ENCODE measurements around the gene BST1. TPM values are rescaled to one million over a fixed set of nuclear protein-coding genes. Genes with fewer than 3 reads are reported as not detected.
A peak's percentile ranks its signal among the peaks of the same experiment; 100 is the strongest.

The BST1 gene
- polyA plus RNA-seq, 1 of the 3 experiments (the other 2 are of a cell fraction): 7.3 TPM

DNA sequence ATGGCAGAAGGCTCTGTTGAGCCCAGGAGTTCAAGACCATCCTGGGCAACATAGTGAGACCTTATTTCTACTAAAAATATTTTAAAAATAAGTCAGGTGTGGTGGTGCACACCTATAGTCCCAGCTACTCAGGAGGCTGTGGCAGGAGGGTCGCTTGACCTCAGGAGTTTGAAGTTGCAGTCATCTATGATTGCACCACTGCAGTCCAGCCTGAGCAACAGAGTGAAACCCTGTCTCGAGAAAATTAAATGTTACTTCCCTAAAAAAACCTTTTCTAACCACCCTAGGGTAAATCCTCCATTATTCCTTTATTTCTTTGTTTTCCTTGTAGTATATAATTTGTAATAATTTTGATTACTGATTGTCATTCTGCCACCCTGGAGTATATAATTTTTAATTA lies 13.3 kb upstream of the BST1 start:
- no peak overlapping the region for H3K4me3 ChIP-seq (ENCODE audit: low read depth in 2 of 2, low read length in 1 of 2)
- ChIA-PET POLR2A (no interaction called here), CTCF (interaction anchor here (0.8 to 1.5 kb wide), 2 partner anchors 40 to 116 kb away, joined by 3 to 5 read pairs; no protein-coding TSS in a partner anchor)
- H3K36me3 ChIP-seq (replicated peaks in 1 of 2; ENCODE audit: control insufficient read depth in 1 of 2, insufficient read depth in 2 of 2, low read length in 1 of 2): peaks cover 42 to 47% of the 10 kb centered on the region in 2 experiments
- WGBS (ENCODE audit: low lambda C conversion rate): 92% methylated on average over 2 of the region's 2 CpGs
- H4K20me1 ChIP-seq (ENCODE audit: insufficient read depth): no peaks in the 10 kb centered on the region
- H3K9me3 ChIP-seq: no peaks in the 10 kb centered on the region
- H3K4me2 ChIP-seq: peak overlapping the region; percentile 51; the same call in 1 of the 2 replicates
- H3K9me2 ChIP-seq: no peaks in the 10 kb centered on the region
- H3K9ac ChIP-seq: peak overlapping the region; percentile 60; the same call in 1 of the 2 replicates
- no peaks in the 10 kb centered on the region for H3K27me3 ChIP-seq (ENCODE audit: insufficient read depth)
- H3K4me1 ChIP-seq (ENCODE audit: control insufficient read depth in 1 of 2, insufficient read depth in 2 of 2, low read depth in 1 of 2, low read length in 1 of 2): peaks cover 0 to 23% of the 10 kb centered on the region in 2 experiments
- peak overlapping the region in 1 of 2 experiments; percentile 94; a peak in 2 of 4 replicates for H3K27ac ChIP-seq (ENCODE audit: low read depth in 2 of 2, low read length in 1 of 2)
- peaks cover 33% of the 10 kb centered on the region for H3K79me2 ChIP-seq (ENCODE audit: insufficient read depth)
- H3F3A ChIP-seq (replicated peaks; ENCODE audit: insufficient read depth): peaks cover 27% of the 10 kb centered on the region
- H2AFZ ChIP-seq (ENCODE audit: low read depth): no peak overlapping the region
- DNase-seq: no peak
- TF ChIP-seq RFX5 (IDR thresholded peaks at IDR 0.05; ENCODE audit: low read length) (no peak), POLR2AphosphoS5 (IDR thresholded peaks at IDR 0.05; ENCODE audit: low read depth, low read length) (no peak), RXRA (IDR thresholded peaks at IDR 0.05; ENCODE audit: borderline replicate concordance, low read depth) (no peak), MXI1 (IDR thresholded peaks at IDR 0.05; ENCODE audit: low read depth, low read length) (no peak), GATA2 (CRISPR knock-in tag; IDR thresholded peaks at IDR 0.05) (no peak), ELF1 (IDR thresholded peaks at IDR 0.05) (no peak), YY1 (IDR thresholded peaks at IDR 0.05; ENCODE audit: low read depth) (no peak), FOXJ3 (CRISPR knock-in tag; IDR thresholded peaks at IDR 0.05) (no peak), RAD21 (IDR thresholded peaks at IDR 0.05; ENCODE audit: low read length) (no peak), SMC3 (IDR thresholded peaks at IDR 0.05; ENCODE audit: low read depth, low read length) (no peak), RCOR1 (IDR thresholded peaks at IDR 0.05; ENCODE audit: low read length) (no peak), NFIC (IDR thresholded peaks at IDR 0.05; ENCODE audit: borderline replicate concordance) (no peak), CHD2 (IDR thresholded peaks at IDR 0.05; ENCODE audit: low read length, partially characterized antibody) (no peak)
- TF ChIP-seq, protein P1, sequence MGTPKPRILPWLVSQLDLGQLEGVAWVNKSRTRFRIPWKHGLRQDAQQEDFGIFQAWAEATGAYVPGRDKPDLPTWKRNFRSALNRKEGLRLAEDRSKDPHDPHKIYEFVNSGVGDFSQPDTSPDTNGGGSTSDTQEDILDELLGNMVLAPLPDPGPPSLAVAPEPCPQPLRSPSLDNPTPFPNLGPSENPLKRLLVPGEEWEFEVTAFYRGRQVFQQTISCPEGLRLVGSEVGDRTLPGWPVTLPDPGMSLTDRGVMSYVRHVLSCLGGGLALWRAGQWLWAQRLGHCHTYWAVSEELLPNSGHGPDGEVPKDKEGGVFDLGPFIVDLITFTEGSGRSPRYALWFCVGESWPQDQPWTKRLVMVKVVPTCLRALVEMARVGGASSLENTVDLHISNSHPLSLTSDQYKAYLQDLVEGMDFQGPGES (IDR thresholded peaks at IDR 0.05; ENCODE audit: low read depth, low read length): no peak
- TF ChIP-seq, protein P2, sequence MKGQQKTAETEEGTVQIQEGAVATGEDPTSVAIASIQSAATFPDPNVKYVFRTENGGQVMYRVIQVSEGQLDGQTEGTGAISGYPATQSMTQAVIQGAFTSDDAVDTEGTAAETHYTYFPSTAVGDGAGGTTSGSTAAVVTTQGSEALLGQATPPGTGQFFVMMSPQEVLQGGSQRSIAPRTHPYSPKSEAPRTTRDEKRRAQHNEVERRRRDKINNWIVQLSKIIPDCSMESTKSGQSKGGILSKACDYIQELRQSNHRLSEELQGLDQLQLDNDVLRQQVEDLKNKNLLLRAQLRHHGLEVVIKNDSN (IDR thresholded peaks at IDR 0.05; ENCODE audit: borderline replicate concordance, low read depth): no peak
- TF ChIP-seq, protein P3, sequence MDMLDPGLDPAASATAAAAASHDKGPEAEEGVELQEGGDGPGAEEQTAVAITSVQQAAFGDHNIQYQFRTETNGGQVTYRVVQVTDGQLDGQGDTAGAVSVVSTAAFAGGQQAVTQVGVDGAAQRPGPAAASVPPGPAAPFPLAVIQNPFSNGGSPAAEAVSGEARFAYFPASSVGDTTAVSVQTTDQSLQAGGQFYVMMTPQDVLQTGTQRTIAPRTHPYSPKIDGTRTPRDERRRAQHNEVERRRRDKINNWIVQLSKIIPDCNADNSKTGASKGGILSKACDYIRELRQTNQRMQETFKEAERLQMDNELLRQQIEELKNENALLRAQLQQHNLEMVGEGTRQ (IDR thresholded peaks at IDR 0.05; ENCODE audit: borderline replicate concordance, low read depth, low read length): no peak
- TF ChIP-seq, protein P4, sequence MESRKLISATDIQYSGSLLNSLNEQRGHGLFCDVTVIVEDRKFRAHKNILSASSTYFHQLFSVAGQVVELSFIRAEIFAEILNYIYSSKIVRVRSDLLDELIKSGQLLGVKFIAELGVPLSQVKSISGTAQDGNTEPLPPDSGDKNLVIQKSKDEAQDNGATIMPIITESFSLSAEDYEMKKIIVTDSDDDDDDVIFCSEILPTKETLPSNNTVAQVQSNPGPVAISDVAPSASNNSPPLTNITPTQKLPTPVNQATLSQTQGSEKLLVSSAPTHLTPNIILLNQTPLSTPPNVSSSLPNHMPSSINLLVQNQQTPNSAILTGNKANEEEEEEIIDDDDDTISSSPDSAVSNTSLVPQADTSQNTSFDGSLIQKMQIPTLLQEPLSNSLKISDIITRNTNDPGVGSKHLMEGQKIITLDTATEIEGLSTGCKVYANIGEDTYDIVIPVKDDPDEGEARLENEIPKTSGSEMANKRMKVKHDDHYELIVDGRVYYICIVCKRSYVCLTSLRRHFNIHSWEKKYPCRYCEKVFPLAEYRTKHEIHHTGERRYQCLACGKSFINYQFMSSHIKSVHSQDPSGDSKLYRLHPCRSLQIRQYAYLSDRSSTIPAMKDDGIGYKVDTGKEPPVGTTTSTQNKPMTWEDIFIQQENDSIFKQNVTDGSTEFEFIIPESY (IDR thresholded peaks at IDR 0.05; ENCODE audit: borderline replicate concordance, low read depth): no peak
- TF ChIP-seq, protein P5, sequence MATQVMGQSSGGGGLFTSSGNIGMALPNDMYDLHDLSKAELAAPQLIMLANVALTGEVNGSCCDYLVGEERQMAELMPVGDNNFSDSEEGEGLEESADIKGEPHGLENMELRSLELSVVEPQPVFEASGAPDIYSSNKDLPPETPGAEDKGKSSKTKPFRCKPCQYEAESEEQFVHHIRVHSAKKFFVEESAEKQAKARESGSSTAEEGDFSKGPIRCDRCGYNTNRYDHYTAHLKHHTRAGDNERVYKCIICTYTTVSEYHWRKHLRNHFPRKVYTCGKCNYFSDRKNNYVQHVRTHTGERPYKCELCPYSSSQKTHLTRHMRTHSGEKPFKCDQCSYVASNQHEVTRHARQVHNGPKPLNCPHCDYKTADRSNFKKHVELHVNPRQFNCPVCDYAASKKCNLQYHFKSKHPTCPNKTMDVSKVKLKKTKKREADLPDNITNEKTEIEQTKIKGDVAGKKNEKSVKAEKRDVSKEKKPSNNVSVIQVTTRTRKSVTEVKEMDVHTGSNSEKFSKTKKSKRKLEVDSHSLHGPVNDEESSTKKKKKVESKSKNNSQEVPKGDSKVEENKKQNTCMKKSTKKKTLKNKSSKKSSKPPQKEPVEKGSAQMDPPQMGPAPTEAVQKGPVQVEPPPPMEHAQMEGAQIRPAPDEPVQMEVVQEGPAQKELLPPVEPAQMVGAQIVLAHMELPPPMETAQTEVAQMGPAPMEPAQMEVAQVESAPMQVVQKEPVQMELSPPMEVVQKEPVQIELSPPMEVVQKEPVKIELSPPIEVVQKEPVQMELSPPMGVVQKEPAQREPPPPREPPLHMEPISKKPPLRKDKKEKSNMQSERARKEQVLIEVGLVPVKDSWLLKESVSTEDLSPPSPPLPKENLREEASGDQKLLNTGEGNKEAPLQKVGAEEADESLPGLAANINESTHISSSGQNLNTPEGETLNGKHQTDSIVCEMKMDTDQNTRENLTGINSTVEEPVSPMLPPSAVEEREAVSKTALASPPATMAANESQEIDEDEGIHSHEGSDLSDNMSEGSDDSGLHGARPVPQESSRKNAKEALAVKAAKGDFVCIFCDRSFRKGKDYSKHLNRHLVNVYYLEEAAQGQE (IDR thresholded peaks at IDR 0.05; ENCODE audit: low read depth, low read length): no peak
- TF ChIP-seq, protein P6, sequence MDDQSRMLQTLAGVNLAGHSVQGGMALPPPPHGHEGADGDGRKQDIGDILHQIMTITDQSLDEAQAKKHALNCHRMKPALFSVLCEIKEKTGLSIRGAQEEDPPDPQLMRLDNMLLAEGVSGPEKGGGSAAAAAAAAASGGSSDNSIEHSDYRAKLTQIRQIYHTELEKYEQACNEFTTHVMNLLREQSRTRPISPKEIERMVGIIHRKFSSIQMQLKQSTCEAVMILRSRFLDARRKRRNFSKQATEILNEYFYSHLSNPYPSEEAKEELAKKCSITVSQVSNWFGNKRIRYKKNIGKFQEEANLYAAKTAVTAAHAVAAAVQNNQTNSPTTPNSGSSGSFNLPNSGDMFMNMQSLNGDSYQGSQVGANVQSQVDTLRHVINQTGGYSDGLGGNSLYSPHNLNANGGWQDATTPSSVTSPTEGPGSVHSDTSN (IDR thresholded peaks at IDR 0.05): no peak

Data from SK-N-SH (cell line).